Small intestine (tissue), 7 donors: ENCODE data around the gene EXD2. TPM values are rescaled to one million over a fixed set of nuclear protein-coding genes. Genes with fewer than 3 reads are reported as not detected.
"Not testable (repeated sequence)": the region's sequence is repeated elsewhere in the genome, so short reads cannot be mapped to it uniquely, and the experiment has no call there.

Experiments
- DNase-seq, 2 donors: peaks; one replicate each; pipeline versions ENCODE4 v3.0.0 to v3.0.0-alpha.2; 2013
- FAIRE-seq: peaks from 2 replicates; lab custom pipeline; 2012; peaks lifted over from hg19 to GRCh38; lab: Jason Lieb, UNC
- H3K27ac ChIP-seq, 3 donors: one replicate each; pipeline ENCODE4 v1.5.1; 2013; ENCODE audit warnings: low read length in 2 of 3, mild to moderate bottlenecking in 2 of 3, control low read depth in 1 of 3, inconsistent platforms in 1 of 3, low read depth in 1 of 3, moderate library complexity in 1 of 3
- H3K27me3 ChIP-seq, 3 donors: one replicate each; pipeline ENCODE4 v1.6.1; 2013; ENCODE audit warnings: low read length in 3 of 3, inconsistent platforms in 1 of 3; ENCODE audit not compliant: control insufficient read depth in 3 of 3, insufficient read depth in 3 of 3
- H3K36me3 ChIP-seq, 3 donors: one replicate each; pipeline ENCODE4 v1.6.1; 2013; ENCODE audit warnings: low read length in 3 of 3, inconsistent platforms in 1 of 3, low read depth in 1 of 3, mild to moderate bottlenecking in 1 of 3, moderate library complexity in 1 of 3; ENCODE audit not compliant: control insufficient read depth in 3 of 3, insufficient read depth in 2 of 3
- H3K4me1 ChIP-seq, 3 donors: one replicate each; pipeline ENCODE4 v1.6.1; 2013; ENCODE audit warnings: low read length in 2 of 3, inconsistent platforms in 1 of 3, low read depth in 1 of 3, mild to moderate bottlenecking in 1 of 3, moderate library complexity in 1 of 3; ENCODE audit not compliant: control insufficient read depth in 3 of 3, insufficient read depth in 2 of 3
- H3K4me3 ChIP-seq, 3 donors: one replicate each; pipeline ENCODE4 v1.5.1; 2013; ENCODE audit warnings: low read length in 3 of 3, control low read depth in 1 of 3, inconsistent platforms in 1 of 3, low read depth in 1 of 3, mild to moderate bottlenecking in 1 of 3, moderate library complexity in 1 of 3
- H3K9me3 ChIP-seq, 2 donors: one replicate each; pipeline ENCODE4 v1.6.1; 2013; ENCODE audit warnings: low read depth in 1 of 2, low read length in 1 of 2; ENCODE audit not compliant: control insufficient read depth in 2 of 2, insufficient read depth in 1 of 2
- WGBS, 3 donors: extraction: QIAGEN DNeasy Blood & Tissue Kit; methylation state at CpG; one replicate each; pipeline ENCODE4 v1.1.7; 2013; 5-methylcytosine and 5-hydroxymethylcytosine counted together
- polyA plus RNA-seq, 4 donors: library from polyadenylated mRNA; stranded (reverse) in 3 of 4; unstranded in 1 of 4; fragments of 200-250 nt in 3 of 4; fragments of 120-200 nt in 1 of 4; gene quantifications; one replicate each; pipeline versions ENCODE4 v1.2.1 to v1.2.3, GENCODE V29; 2013
- donor health status: healthy with polysubstance abuse.
- donor health status: control.
- donor health status: control.
- donor health status: Bipolar disorder and iron deficiency.
- donor health status: healthy.

EXD2 gene
- polyA plus RNA-seq, 4 donors: 3.2 to 21.4 (median 7.5) TPM

- H3K27ac ChIP-seq: peak overlapping the region; percentile 74 to 93 (median 80)
- peak overlapping the region; percentile 94 to 98 (median 94) for H3K4me3 ChIP-seq
- no peak for FAIRE-seq
- H3K36me3 ChIP-seq: peaks cover 0 to 3% (median 0%) of the 10 kb centered on the region in 3 donors
- H3K27me3 ChIP-seq: no peaks in the 10 kb centered on the region
- WGBS, 3 donors: 1% methylated on average over 57 to 72 of the region's 72 CpGs
- H3K4me1 ChIP-seq: peaks cover 0 to 10% (median 3%) of the 10 kb centered on the region in 3 donors
- no peaks in the 10 kb centered on the region for H3K9me3 ChIP-seq
- peak; percentile 25 to 98 for DNase-seq
These were observed 38.0 kb upstream of the EXD2 start for GRCh38 chr14:69153152-69153872.

- FAIRE-seq (no peak), DNase-seq (no peak)
- H3K9me3 ChIP-seq: no peaks in the 10 kb centered on the region
- H3K27ac ChIP-seq: peak overlapping the region; percentile 74 to 93 (median 80)
- WGBS, 3 donors: 3 to 13% (median 5%) methylated on average over 13 of the region's 13 CpGs
- H3K4me3 ChIP-seq: peak overlapping the region in 2 of 3 donors; percentile 94 to 98
- no peaks in the 10 kb centered on the region for H3K36me3 ChIP-seq
- H3K27me3 ChIP-seq: no peaks in the 10 kb centered on the region
- peaks cover 0 to 10% (median 3%) of the 10 kb centered on the region in 3 donors for H3K4me1 ChIP-seq
These were observed 37.4 kb upstream of the EXD2 start for GRCh38 chr14:69153873-69154270.

- 29 to 46% (median 42%) methylated on average over 4 of the region's 4 CpGs for WGBS, 3 donors
- DNase-seq: peak; percentile 16 to 35
- no peaks in the 10 kb centered on the region for H3K9me3 ChIP-seq
- no peaks in the 10 kb centered on the region for H3K36me3 ChIP-seq
- H3K4me1 ChIP-seq: peaks cover 0 to 8% (median 3%) of the 10 kb centered on the region in 3 donors
- no peak for FAIRE-seq
- no peaks in the 10 kb centered on the region for H3K27me3 ChIP-seq
- H3K27ac ChIP-seq: no peak overlapping the region
- no peak overlapping the region for H3K4me3 ChIP-seq
These were observed 36.5 kb upstream of the EXD2 start for GRCh38 chr14:69154779-69155178.

DNA sequence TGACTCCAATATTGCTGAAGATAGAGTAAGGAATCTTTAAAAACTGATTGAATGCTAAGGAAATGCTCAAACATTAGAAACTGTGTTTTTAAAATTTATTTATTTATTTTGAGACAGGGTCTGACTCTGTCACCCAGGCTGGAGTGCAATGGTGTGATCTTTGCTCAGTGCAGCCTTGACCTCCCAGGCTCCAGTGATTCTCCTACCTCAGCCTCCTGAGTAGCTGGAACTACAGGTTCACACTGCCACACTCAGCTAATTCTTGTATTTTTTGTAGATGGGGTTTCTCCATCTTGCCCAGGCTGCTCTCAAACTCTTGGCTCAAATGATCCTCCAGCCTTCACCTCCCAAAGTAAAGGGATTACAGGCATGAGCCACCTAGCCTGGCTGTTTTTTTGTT is 35.1 kb upstream of the EXD2 start:
- no peak overlapping the region for H3K4me3 ChIP-seq
- H3K4me1 ChIP-seq: peaks cover 0 to 3% (median under 1%) of the 10 kb centered on the region in 3 donors
- FAIRE-seq (no peak), DNase-seq (no peak)
- H3K27me3 ChIP-seq: no peaks in the 10 kb centered on the region
- no peaks in the 10 kb centered on the region for H3K36me3 ChIP-seq
- no peak overlapping the region for H3K27ac ChIP-seq
- H3K9me3 ChIP-seq: no peaks in the 10 kb centered on the region

- WGBS, 3 donors: 61 to 87% (median 71%) methylated on average over 1 of the region's 1 CpG
- Histone ChIP-seq H3K27ac (no peak overlapping the region), H3K4me1 (no peaks in the 10 kb centered on the region), H3K9me3 (no peaks in the 10 kb centered on the region), H3K27me3 (no peaks in the 10 kb centered on the region), H3K4me3 (no peak overlapping the region), H3K36me3 (no peaks in the 10 kb centered on the region)
- no peak for DNase-seq
- no peak for FAIRE-seq
These were observed 29.7 kb upstream of the EXD2 start for GRCh38 chr14:69161590-69161989.

DNA sequence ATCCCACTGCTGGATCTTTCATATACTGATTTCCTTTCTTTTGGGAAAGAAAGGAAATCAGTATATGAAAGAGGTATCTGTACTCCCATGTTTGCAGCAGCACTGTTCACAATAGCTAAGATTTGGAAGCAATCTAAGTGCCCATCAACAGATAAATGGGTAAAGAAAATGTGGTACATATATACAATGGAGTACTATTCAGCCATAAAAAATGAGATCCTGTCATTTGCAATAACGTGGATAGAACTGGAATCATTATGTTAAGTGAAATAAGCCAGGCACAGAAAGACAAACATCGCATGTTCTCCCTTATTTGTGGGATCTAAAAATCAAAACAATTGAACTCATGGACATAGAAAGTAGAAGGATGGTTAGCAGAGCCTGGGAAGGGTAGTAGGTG is 25.5 kb upstream of the EXD2 start:
- H3K4me3 ChIP-seq, FAIRE-seq: not testable (repeated sequence)
- 79 to 86% (median 81%) methylated on average over 2 of the region's 2 CpGs for WGBS, 3 donors

GRCh38 chr14:69170839-69171238 is 20.5 kb upstream of the EXD2 start:
- H3K9me3 ChIP-seq: no peaks in the 10 kb centered on the region
- no peak for DNase-seq
- H3K4me1 ChIP-seq: no peaks in the 10 kb centered on the region
- H3K36me3 ChIP-seq: no peaks in the 10 kb centered on the region
- H3K27me3 ChIP-seq: no peaks in the 10 kb centered on the region
- no peak for FAIRE-seq
- no peak overlapping the region for H3K27ac ChIP-seq
- no peak overlapping the region for H3K4me3 ChIP-seq
- WGBS, 3 donors: 76 to 91% (median 85%) methylated on average over 1 of the region's 1 CpG

More for the DNA sequence above, 25.5 kb upstream of the EXD2 start:
- DNase-seq, H3K27ac ChIP-seq, H3K27me3 ChIP-seq, H3K4me1 ChIP-seq, H3K36me3 ChIP-seq, H3K9me3 ChIP-seq: not testable (repeated sequence)

DNA sequence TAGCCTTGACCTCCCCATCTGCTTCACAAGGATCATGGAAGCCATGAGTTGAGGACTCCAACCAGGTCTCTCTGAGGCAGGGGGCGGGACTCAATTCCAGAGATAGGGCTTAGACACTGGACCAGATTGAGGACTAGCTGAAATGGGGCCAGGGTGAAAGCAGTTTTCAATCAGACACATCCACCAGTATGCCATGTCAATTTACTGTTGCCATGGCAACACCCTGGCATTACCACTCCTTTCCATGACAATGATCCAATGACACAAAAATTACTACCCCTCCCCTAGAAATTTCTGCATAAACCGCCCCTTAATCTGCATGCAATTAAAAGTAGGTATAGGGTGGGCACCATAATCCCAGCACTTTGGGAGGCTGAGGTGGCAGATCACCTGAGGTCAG is 19.7 kb upstream of the EXD2 start:
- H3K27me3 ChIP-seq: no peaks in the 10 kb centered on the region
- WGBS, 3 donors: 87 to 94% (median 92%) methylated on average over 2 of the region's 2 CpGs
- H3K4me1 ChIP-seq: no peaks in the 10 kb centered on the region
- H3K9me3 ChIP-seq: no peaks in the 10 kb centered on the region
- H3K4me3 ChIP-seq: no peak overlapping the region
- DNase-seq (no peak), FAIRE-seq (no peak)
- no peak overlapping the region for H3K27ac ChIP-seq
- no peaks in the 10 kb centered on the region for H3K36me3 ChIP-seq

GRCh38 chr14:69175130-69175529 is 16.2 kb upstream of the EXD2 start:
- Histone ChIP-seq H3K4me3 (no peak overlapping the region), H3K27ac (no peak overlapping the region), H3K4me1 (no peaks in the 10 kb centered on the region), H3K27me3 (no peaks in the 10 kb centered on the region), H3K36me3 (no peaks in the 10 kb centered on the region), H3K9me3 (no peaks in the 10 kb centered on the region)
- FAIRE-seq (no peak), DNase-seq (no peak)
